HG02884 (cell line): Measurements from ENCODE around the gene CCNQ.

Experiments used
- ATAC-seq: cut with Tn5 transposase; IDR thresholded peaks from one replicate; pipeline ENCODE4 v1.9.1; 2021; ENCODE audit warnings: mild to moderate bottlenecking, moderate library complexity; ENCODE audit not compliant: unreplicated experiment

The CCNQ gene

GRCh38 chrX:153578200-153578835 is 20.6 kb downstream of the CCNQ start:
- no peak for ATAC-seq

- no peak for ATAC-seq
These were observed 22.0 kb downstream of the CCNQ start for GRCh38 chrX:153576961-153577360.

GRCh38 chrX:153576239-153576870 is 22.6 kb downstream of the CCNQ start:
- no peak for ATAC-seq

GRCh38 chrX:153573984-153574383 is 25.0 kb downstream of the CCNQ start:
- peak; percentile 60 for ATAC-seq

- no peak for ATAC-seq
These were observed 26.3 kb downstream of the CCNQ start for GRCh38 chrX:153572601-153573000.

- ATAC-seq = no peak
These were observed 27.4 kb downstream of the CCNQ start for GRCh38 chrX:153571534-153571908.

DNA sequence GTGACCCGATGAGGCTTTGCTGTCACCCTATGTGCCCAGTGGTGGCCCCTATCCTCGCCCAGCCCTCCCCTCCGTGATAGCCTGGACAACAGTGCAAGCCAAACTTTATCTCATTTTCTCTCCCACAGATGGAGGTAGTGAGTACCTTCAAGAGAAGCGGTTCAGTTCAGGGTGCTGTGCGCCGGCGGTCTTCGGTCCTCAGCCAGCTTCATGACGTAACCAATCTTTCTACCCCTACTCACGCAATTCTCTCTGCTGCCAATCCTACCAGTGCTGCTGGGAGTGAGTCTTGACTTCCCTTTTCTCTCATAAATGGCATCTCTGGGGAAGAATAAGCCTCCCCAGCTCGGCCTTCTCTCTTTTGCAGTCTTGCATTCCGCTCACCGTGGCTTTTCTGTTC is 29.5 kb downstream of the CCNQ start:
- ATAC-seq = no peak

GRCh38 chrX:153568451-153569011 is 30.4 kb downstream of the CCNQ start:
- no peak for ATAC-seq

DNA sequence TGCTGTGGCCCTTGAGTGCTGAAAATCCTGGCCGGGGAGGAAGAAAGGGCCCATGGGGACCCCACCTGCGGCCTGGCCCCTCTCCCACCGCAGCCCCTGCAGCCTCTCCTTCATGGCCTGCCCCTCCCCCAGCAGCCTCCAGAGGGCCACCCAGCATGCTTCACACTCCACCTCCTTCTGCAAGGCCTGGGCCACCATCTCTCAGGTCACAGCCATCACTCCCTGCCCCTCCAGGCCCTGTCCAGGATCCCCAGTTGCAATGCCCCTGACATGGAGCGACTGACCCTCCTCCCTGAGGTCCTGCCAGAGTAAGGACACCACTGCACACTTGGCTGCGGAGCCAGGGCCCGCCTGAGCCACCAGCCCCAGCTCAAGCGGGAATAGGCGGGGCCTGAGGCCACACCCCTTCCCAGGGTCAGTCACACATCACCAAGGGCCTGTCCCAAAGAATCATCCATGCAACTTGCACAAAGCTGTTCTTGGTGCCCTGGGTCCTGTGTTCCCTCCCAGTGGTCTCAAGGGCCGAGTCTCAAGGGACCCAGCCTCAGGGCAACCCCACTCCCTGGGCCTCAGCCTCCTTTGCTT is 32.9 kb downstream of the CCNQ start:
- no peak for ATAC-seq

DNA sequence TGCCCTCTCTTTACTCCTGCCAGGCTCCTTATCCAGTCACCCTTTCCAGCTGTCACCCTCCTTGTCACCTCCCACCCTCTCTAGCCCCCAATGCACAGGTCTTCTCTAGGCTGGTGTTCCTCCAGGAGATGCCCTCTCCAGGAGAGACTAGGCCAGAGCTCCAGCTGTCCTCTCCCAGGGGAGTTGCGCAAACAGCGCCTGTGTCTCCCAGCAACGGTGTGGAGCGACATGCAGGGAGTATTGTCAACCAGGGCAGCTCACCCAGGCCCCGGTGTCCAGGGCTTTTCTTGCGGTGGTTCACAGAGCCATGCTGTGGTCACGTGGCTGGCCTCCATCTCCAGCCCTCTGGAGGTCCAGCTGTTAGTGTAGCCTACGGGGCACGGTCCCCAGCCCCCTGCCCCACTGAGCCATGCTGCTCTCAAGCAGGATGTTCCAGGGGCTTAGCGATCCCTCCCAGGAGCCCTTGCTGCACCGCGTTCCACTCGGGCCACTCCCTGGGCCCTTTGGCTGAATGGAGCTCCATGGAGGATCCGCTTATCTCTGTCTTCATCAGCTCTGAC is 34.8 kb downstream of the CCNQ start:
- ATAC-seq = no peak

DNA sequence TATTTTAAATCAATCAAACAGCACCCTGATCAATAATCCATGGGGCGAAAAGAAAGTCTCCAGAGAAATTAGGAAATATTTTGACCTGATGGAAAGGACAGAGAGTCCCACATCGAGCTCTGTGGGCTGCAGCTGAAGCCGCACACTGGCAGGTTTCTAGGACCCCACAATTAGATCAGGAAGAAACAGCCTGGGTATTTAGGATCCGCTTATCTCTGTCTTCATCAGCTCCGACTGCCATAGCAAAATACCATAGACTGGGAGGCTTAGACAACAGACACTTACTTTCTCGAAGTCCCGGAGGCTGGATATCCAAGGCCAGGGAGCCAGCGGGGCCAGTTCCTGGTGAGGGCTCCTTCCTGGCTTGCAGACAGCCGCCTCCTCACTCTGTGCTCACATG is 36.4 kb downstream of the CCNQ start:
- ATAC-seq = no peak

DNA sequence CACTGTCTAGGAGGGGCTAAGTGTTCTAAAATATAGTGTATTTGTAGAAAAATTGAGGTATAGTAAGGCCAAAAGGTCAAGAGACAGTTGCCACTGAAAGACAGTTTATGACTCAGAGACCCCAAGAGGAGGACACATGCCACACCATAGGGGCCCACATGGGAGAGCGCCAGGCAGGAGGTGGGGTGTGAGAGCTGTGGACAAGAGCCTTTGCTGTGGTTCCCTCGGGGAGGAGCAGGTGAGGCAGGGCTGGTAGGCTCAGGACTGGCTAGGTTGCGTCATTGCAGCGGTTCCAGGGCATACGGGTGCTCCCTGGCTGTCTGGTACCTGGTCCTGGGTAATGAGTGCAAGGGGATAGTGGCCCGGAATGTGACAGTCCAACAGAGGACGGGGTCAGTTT is 37.6 kb downstream of the CCNQ start:
- no peak for ATAC-seq

GRCh38 chrX:153560466-153560865 is 38.5 kb downstream of the CCNQ start:
- no peak for ATAC-seq

DNA sequence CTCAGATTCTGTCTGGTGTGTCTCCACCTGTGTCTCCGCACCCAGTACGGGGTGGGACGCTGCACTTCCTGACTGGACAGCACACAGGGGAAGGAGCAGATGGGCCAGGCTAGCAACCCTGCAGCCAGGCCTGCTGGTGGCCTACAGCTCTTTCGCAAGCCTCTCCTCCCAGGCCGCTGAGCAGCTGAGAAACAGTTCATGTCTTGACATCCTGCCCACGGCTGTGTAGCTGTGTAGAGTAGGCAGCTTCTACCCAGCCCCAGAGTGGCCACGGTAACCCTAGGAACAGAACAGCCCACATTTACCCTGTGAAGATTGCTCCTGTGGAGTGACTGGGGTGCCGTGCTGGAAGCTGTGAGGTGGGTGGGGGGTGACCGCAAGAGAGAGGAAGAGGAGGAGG is 38.9 kb downstream of the CCNQ start:
- ATAC-seq = no peak

DNA sequence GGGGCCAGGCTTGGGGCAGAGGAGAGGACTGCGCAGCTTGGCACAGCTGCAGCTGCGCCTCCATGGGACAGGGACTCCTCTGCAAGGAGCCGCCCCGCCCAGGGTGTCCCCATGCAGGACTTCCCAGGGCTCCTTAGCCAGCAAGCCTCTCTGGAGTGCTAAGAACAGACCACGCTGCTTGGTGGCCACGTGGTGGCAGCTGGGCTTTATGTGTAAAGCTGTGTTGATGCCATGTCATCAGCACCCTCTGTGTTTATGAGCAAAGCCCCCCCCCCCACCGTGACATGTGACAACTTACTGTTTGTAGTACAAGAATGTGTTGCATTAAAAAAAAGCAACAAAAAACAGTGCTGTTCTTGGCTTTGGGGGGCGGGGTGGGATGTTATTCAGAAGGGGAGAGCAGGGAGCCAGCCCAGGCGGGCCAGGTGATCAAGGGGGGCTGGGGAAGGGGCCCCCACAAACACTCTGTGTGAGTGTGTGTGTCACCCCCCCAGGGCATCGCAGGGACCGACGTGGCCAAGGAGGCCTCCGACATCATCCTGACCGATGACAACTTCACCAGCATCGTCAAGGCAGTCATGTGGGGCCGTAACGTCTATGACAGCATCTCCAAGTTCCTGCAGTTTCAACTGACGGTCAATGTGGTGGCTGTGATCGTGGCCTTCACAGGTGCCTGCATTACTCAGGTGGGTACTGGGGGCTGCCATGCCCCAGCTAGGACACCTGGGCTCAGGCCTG is 41.2 kb downstream of the CCNQ start:
- no peak for ATAC-seq

DNA sequence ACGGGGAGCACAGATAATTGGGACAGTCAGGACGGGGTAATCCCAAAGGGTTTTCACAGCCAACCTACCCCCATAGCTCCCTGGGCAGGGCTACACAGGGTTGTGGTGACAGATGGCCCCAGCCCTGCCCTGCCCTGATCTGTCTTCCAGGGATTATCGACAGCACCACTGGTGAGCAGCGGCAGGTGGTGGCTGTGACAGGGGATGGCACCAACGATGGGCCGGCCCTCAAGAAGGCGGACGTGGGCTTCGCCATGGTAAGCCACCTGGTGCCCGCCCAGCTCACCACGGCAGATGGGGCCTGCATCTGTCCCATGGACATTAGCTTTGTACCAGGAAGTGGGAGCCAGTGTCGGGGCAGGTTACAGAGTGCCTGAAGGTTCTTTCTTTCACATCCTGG is 42.2 kb downstream of the CCNQ start:
- ATAC-seq = no peak

GRCh38 chrX:153554519-153555167 is 44.3 kb downstream of the CCNQ start:
- no peak for ATAC-seq

- no peak for ATAC-seq
These were observed 47.8 kb downstream of the CCNQ start for GRCh38 chrX:153551135-153551534.

GRCh38 chrX:153549807-153550206 is 49.1 kb downstream of the CCNQ start:
- no peak for ATAC-seq

DNA sequence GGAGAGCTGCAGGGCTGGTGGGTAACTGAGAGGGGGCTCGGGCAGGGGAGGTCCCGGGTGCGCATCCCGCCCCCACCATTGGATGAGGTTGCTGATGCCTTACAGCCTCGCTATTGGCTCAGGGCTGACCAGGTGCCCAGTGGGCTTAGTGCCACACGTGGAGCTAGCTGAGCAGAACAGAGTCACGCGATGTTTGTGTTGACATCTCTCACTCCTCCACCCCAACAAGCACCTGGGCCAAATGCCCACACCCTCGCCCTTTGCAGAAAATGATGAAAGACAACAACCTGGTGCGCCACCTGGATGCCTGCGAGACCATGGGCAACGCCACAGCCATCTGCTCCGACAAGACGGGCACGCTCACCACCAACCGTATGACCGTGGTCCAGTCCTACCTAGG is 49.7 kb downstream of the CCNQ start:
- ATAC-seq = no peak

- ATAC-seq = no peak
These were observed 51.7 kb downstream of the CCNQ start for GRCh38 chrX:153547195-153547594.
